Ovary (tissue), 3 donors: ENCODE results near the gene SFXN1.

Source experiments
- CTCF ChIP-seq, 3 donors: fragments of 450-650 bp in 2 of 3; fragments of 200-600 bp in 1 of 3; IDR thresholded peaks; one replicate each; pipeline versions ENCODE4 v1.5.1 to v1.8.0; 2016 to 2022; ENCODE audit warnings: antibody characterized with exemption in 3 of 3, mild to moderate bottlenecking in 1 of 3
- EP300 ChIP-seq: sonication (generic); formaldehyde crosslinking; IDR thresholded peaks from one replicate; pipeline ENCODE4 v1.6.1; 2017; ENCODE audit warnings: antibody characterized with exemption
- donor health status: DM: no; HTN: no; CAD: no.

GRCh38 chr5:175524211-175524610, 45.9 kb downstream of the SFXN1 start:
- no peak for TF ChIP-seq CTCF (IDR thresholded peaks at IDR 0.05)
- TF ChIP-seq EP300, result no peak
